ENCODE results near the gene HS3ST5.

DNA sequence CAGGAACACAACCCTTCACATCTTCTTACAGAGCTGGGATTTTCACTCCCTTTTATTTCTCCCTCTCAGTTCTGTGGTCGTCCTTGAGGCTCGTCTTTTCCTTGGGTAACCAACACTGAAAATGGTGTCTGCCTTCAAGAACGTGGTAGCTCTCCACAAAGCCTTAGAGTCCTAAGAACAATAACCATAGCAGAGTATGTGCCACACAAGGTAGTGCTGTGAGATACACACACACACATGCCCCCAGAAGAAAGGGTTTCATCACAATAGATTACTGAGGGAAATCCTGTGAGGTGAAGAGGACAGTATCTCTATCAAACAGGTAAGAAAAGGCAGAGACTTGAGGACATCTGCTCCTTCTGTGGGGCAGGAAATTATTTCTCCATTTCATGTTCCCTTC lies 267.0 kb downstream of the HS3ST5 start:
- no peak for TF ChIP-seq POLR2A (IDR thresholded peaks at IDR 0.05)
- TF ChIP-seq, protein P1, sequence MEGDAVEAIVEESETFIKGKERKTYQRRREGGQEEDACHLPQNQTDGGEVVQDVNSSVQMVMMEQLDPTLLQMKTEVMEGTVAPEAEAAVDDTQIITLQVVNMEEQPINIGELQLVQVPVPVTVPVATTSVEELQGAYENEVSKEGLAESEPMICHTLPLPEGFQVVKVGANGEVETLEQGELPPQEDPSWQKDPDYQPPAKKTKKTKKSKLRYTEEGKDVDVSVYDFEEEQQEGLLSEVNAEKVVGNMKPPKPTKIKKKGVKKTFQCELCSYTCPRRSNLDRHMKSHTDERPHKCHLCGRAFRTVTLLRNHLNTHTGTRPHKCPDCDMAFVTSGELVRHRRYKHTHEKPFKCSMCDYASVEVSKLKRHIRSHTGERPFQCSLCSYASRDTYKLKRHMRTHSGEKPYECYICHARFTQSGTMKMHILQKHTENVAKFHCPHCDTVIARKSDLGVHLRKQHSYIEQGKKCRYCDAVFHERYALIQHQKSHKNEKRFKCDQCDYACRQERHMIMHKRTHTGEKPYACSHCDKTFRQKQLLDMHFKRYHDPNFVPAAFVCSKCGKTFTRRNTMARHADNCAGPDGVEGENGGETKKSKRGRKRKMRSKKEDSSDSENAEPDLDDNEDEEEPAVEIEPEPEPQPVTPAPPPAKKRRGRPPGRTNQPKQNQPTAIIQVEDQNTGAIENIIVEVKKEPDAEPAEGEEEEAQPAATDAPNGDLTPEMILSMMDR (IDR thresholded peaks at IDR 0.05), result no peak

All from breast epithelium (tissue), 3 donors.